ENCODE results near the gene PAX6.

- TF ChIP-seq, protein P1, sequence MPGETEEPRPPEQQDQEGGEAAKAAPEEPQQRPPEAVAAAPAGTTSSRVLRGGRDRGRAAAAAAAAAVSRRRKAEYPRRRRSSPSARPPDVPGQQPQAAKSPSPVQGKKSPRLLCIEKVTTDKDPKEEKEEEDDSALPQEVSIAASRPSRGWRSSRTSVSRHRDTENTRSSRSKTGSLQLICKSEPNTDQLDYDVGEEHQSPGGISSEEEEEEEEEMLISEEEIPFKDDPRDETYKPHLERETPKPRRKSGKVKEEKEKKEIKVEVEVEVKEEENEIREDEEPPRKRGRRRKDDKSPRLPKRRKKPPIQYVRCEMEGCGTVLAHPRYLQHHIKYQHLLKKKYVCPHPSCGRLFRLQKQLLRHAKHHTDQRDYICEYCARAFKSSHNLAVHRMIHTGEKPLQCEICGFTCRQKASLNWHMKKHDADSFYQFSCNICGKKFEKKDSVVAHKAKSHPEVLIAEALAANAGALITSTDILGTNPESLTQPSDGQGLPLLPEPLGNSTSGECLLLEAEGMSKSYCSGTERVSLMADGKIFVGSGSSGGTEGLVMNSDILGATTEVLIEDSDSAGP (CRISPR knock-in tag; IDR thresholded peaks at IDR 0.05; ENCODE audit: borderline replicate concordance) = no peak
- no peak for TF ChIP-seq ZFP36L2 (CRISPR knock-in tag; IDR thresholded peaks at IDR 0.05)
- no peak for TF ChIP-seq NR2C2 (CRISPR knock-in tag; IDR thresholded peaks at IDR 0.05; ENCODE audit: borderline replicate concordance)
- no peak for TF ChIP-seq THAP11 (CRISPR knock-in tag; IDR thresholded peaks at IDR 0.05)
- TF ChIP-seq CHD4 (IDR thresholded peaks at IDR 0.05; ENCODE audit: borderline replicate concordance, low read length) = no peak
- no peak for TF ChIP-seq MEIS2 (CRISPR knock-in tag; IDR thresholded peaks at IDR 0.05)
- TF ChIP-seq FOSL1 (CRISPR knock-in tag; IDR thresholded peaks at IDR 0.05; ENCODE audit: borderline replicate concordance) = no peak
- TF ChIP-seq, protein P2, sequence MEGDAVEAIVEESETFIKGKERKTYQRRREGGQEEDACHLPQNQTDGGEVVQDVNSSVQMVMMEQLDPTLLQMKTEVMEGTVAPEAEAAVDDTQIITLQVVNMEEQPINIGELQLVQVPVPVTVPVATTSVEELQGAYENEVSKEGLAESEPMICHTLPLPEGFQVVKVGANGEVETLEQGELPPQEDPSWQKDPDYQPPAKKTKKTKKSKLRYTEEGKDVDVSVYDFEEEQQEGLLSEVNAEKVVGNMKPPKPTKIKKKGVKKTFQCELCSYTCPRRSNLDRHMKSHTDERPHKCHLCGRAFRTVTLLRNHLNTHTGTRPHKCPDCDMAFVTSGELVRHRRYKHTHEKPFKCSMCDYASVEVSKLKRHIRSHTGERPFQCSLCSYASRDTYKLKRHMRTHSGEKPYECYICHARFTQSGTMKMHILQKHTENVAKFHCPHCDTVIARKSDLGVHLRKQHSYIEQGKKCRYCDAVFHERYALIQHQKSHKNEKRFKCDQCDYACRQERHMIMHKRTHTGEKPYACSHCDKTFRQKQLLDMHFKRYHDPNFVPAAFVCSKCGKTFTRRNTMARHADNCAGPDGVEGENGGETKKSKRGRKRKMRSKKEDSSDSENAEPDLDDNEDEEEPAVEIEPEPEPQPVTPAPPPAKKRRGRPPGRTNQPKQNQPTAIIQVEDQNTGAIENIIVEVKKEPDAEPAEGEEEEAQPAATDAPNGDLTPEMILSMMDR (CRISPR knock-in tag; IDR thresholded peaks at IDR 0.05) = no peak
Observed at GRCh38 chr11:31813391-31814175, 2.5 kb upstream of the PAX6 start.
